Measurements from ENCODE around the gene DONSON. TPM values are rescaled to one million over a fixed set of nuclear protein-coding genes. Genes with fewer than 3 reads are reported as not detected.
"Not testable (repeated sequence)": the region's sequence is repeated elsewhere in the genome, so short reads cannot be mapped to it uniquely, and the experiment has no call there.

Gene DONSON
- total RNA-seq, 4 donors from 2014 or later, result 4.2 to 13.3 (median 6.7) TPM

DNA sequence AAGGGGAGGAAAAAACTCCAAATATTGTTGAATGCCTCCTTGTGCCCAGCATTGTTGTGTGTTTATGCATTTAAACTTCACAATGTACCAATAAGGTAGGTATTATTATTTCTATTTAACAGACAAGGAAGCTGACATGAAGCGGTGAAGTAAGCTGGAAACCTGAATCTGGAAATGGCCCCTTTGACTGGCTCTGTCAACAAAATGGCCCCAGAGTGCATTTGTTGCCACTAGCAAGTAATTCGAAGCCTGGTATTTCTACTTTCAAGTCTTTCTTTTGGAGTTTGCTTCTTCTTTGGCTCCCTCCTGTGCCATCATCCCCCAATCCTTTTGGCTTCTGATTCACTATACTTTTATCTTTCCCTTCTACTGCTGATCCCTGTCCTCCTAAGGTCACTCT lies 29.9 kb upstream of the DONSON start:
- DNase-seq, result no peak
- intact Hi-C loops (cut with DNase I), result no loop called here
- Histone ChIP-seq H3K9me3 (no peaks in the 10 kb centered on the region), H3K27ac (no peak overlapping the region), H3K36me3 (peaks cover 10 to 21% of the 10 kb centered on the region in 2 donors), H3K4me1 (no peaks in the 10 kb centered on the region), H3K4me3 (replicated peaks in 1 of 3) (no peak overlapping the region), H3K27me3 (no peaks in the 10 kb centered on the region)
- WGBS, 2 donors, result 99 to 100% methylated on average over 2 of the region's 2 CpGs
- TF ChIP-seq POLR2A (IDR thresholded peaks at IDR 0.05), result no peak
- TF ChIP-seq, protein P1, sequence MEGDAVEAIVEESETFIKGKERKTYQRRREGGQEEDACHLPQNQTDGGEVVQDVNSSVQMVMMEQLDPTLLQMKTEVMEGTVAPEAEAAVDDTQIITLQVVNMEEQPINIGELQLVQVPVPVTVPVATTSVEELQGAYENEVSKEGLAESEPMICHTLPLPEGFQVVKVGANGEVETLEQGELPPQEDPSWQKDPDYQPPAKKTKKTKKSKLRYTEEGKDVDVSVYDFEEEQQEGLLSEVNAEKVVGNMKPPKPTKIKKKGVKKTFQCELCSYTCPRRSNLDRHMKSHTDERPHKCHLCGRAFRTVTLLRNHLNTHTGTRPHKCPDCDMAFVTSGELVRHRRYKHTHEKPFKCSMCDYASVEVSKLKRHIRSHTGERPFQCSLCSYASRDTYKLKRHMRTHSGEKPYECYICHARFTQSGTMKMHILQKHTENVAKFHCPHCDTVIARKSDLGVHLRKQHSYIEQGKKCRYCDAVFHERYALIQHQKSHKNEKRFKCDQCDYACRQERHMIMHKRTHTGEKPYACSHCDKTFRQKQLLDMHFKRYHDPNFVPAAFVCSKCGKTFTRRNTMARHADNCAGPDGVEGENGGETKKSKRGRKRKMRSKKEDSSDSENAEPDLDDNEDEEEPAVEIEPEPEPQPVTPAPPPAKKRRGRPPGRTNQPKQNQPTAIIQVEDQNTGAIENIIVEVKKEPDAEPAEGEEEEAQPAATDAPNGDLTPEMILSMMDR (IDR thresholded peaks at IDR 0.05), result no peak

DNA sequence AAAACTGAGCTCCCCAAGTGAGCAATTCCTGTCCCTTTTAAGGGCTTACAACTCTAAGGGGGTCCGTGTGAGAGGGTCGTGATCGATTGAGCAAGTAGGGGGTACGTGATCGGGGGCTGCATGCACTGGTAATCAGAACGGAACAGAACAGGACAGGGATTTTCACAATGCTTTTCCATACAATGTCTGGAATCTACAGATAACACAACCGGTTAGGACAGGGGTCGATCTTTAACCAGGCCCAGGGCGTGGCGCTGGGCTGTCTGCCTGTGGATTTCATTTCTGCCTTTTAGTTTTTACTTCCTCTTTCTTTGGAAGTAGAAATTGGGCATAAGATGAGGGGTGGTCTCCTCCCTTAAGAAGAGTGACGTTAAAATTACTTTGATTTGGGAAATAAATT lies 29.1 kb upstream of the DONSON start:
- H3K4me3 ChIP-seq (replicated peaks in 1 of 3); DNase-seq; H3K27me3 ChIP-seq; H3K27ac ChIP-seq; H3K4me1 ChIP-seq; intact Hi-C loops (cut with DNase I); H3K9me3 ChIP-seq: not testable (repeated sequence)
- peaks cover 10 to 16% of the 10 kb centered on the region in 2 donors for H3K36me3 ChIP-seq
- 94 to 95% methylated on average over 11 of the region's 11 CpGs for WGBS, 2 donors

DNA sequence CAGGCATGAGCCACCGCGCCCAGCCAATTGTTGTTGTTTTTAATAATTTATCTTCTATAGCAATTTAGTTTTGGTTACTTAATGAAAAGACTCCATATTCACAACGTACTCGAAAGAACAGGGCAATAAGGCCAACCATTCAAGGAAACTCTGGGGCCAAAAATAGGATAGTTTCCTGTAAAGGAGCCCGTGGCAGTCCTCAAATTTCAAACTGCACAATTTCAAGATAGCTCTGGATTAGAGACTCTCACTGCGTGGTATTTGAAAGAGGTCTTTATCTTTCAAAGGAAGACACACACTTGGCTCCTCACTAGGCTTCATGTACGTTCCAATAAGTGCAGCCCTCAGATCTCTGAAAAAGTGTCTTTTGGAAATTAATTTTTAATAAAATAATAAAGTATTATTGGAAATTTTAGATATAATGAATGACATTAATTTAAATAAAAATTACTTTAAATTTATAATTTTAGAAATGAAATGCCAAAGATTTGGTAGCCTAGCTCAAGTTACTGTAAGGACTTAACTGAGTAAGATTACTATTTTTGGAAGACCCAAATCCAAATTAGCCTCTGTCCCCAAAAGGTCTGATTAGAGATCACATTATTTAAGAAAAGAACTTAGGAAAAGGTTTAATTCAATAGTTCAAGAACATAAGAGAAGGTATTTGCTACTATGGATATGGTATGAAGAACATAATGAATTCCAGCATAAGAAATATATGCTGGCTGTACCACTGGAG lies 22.7 kb upstream of the DONSON start:
- intact Hi-C loops (cut with DNase I), result no loop called here
- DNase-seq, result no peak
- H3K4me1 ChIP-seq, result no peaks in the 10 kb centered on the region
- H3K27me3 ChIP-seq, result no peaks in the 10 kb centered on the region
- peaks cover 7 to 9% of the 10 kb centered on the region in 2 donors for H3K36me3 ChIP-seq
- TF ChIP-seq, protein P1 (IDR thresholded peaks at IDR 0.05), result no peak
- no peak for TF ChIP-seq POLR2A (IDR thresholded peaks at IDR 0.05)
- no peak overlapping the region for H3K4me3 ChIP-seq (replicated peaks in 1 of 3)
- 96 to 97% methylated on average over 7 of the region's 7 CpGs for WGBS, 2 donors
- H3K27ac ChIP-seq, result no peak overlapping the region
- no peaks in the 10 kb centered on the region for H3K9me3 ChIP-seq

DNA sequence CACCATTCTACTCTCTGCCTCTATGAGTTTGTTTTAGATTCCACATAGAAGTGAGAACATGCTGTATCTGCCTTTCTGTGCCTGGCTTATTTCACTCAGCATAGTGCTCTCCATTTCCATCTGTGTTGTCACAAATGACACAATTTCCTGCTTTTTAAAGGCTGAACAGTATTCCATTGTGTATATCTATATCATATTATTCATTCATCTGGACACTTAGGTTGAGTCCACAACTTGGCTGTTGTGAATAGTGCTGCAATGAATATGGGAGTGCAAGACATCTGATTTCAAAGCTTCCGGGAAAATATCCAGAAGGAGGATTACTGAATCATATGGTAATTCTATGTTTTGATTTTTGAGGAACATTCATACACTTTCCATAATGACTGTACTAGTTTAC lies 20.1 kb upstream of the DONSON start:
- intact Hi-C loops (cut with DNase I), result no loop called here
- no peak for DNase-seq
- Histone ChIP-seq H3K4me3 (replicated peaks in 1 of 3) (no peak overlapping the region), H3K27me3 (no peaks in the 10 kb centered on the region), H3K4me1 (no peaks in the 10 kb centered on the region), H3K36me3 (peaks cover 4 to 6% of the 10 kb centered on the region in 2 donors), H3K27ac (no peak overlapping the region), H3K9me3 (no peaks in the 10 kb centered on the region)
- WGBS, 2 donors, result 81 to 84% methylated on average over 1 of the region's 1 CpG
- TF ChIP-seq, protein P1 (IDR thresholded peaks at IDR 0.05), result no peak
- no peak for TF ChIP-seq POLR2A (IDR thresholded peaks at IDR 0.05)

DNA sequence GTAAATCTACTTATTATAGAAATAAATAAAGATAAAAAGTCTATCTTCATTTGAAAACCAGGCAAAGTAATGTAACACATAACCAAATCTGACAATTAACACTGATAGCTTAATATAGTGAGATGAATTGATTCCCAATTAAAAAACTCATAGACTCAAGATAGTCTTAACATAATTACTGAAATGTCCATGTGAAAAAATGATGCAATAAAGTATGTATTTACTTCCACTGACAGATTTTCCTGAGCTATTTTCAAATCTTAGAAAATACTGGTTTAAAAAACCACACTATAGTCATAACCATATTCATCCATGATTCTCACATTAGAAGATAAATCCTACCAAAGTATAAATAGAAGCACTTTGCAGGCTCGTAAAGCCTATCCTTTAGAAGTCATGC lies 9.6 kb upstream of the DONSON start:
- Histone ChIP-seq H3K4me1 (no peaks in the 10 kb centered on the region), H3K27ac (no peak overlapping the region), H3K9me3 (no peaks in the 10 kb centered on the region), H3K36me3 (peaks cover 37 to 38% of the 10 kb centered on the region in 2 donors), H3K27me3 (no peaks in the 10 kb centered on the region), H3K4me3 (replicated peaks in 1 of 3) (no peak overlapping the region)
- TF ChIP-seq POLR2A (IDR thresholded peaks at IDR 0.05), result no peak
- TF ChIP-seq, protein P1 (IDR thresholded peaks at IDR 0.05), result no peak
- no peak for DNase-seq
- WGBS, 2 donors, result 86 to 89% methylated on average over 1 of the region's 1 CpG
- intact Hi-C loops (cut with DNase I), result no loop called here

Data from thyroid gland (tissue), 4 donors.